Pancreas (tissue), 10 donors: ENCODE measurements around the gene PJA1. TPM values are rescaled to one million over a fixed set of nuclear protein-coding genes. Genes with fewer than 3 reads are reported as not detected.

Source experiments
- ATAC-seq, 4 donors: fragments of 200-7000 bp; cut with Tn5 transposase; one replicate each; pipeline versions ENCODE4 v1.8.0 to v1.9.1; 2020; ENCODE audit warnings: mild to moderate bottlenecking in 4 of 4, moderate library complexity in 4 of 4
- DNase-seq, 6 donors: peaks; one replicate each; pipeline ENCODE4 v3.0.0-alpha.2; 2020
- FAIRE-seq: peaks from 2 replicates; lab custom pipeline; 2012; peaks lifted over from hg19 to GRCh38; lab: Jason Lieb, UNC
- H3K27ac ChIP-seq, 4 donors: fragments of 200-600 bp; sonication (generic); 1 replicate in 3 of 4; 2 replicates in 1 of 4; pipeline versions ENCODE4 v1.5.0 to v1.8.0; 2020
- H3K27me3 ChIP-seq, 4 donors: fragments of 200-600 bp; one replicate each; pipeline ENCODE4 v1.8.0; 2021
- H3K36me3 ChIP-seq, 3 donors: fragments of 200-600 bp; sonication (generic) in 1 of 3; one replicate each; pipeline versions ENCODE4 v1.5.0 to v1.8.0; 2020 to 2021
- H3K4me1 ChIP-seq, 3 donors: fragments of 200-600 bp; one replicate each; pipeline ENCODE4 v1.8.0; 2021
- H3K4me3 ChIP-seq, 4 donors: fragments of 200-600 bp; sonication (generic) in 2 of 4; one replicate each; pipeline versions ENCODE4 v1.5.0 to v1.8.0; 2020 to 2021
- H3K9me3 ChIP-seq, 4 donors: fragments of 200-600 bp; one replicate each; pipeline ENCODE4 v1.8.0; 2021
- CTCF ChIP-seq, 4 donors: fragments of 200-600 bp; sonication (generic) in 3 of 4; IDR thresholded peaks; one replicate each; pipeline versions ENCODE4 v1.5.0 to v1.8.0; 2021; ENCODE audit warnings: antibody characterized with exemption in 4 of 4
- WGBS, 2 donors: extraction: QIAGEN DNeasy Blood & Tissue Kit; methylation state at CpG; one replicate each; pipeline ENCODE4 v1.1.7; 2013; 5-methylcytosine and 5-hydroxymethylcytosine counted together
- intact Hi-C, 3 donors: fragments of 100-400 bp; cut with DNase I; formaldehyde crosslinking; loops; one replicate each; pipeline versions ENCODE4 v1.11.1 to v1.14.2; 2022
- polyA plus RNA-seq, 2 donors: library from polyadenylated mRNA; stranded (reverse); fragments of 200-250 nt; gene quantifications; one replicate each; pipeline ENCODE4 v1.2.3, GENCODE V29; 2013
- total RNA-seq, 6 donors: library from RNA; stranded (reverse); fragmentation: NEBNext Ultra II Directional in 4 of 6; extraction: Animal tissue kit (Norgen Biotek cat#: 25700) in 4 of 6; gene quantifications; one replicate each; pipeline versions ENCODE4 v1.2.1 to v1.2.4, GENCODE V29; 2021 to 2023
- donor health status: healthy with polysubstance abuse.
- donor health status: DM: no; HTN: no; CAD: no; lungs with moderate emphysema.
- donor health status: DM: no; HTN: no; CAD: no.
- donor health status: control.
- donor health status: control.
- donor health status: Bipolar disorder and iron deficiency.
- donor health status: DM: yes; HTN: yes; CAD: no.
- donor health status: DM: no; HTN: no; CAD: no.
- donor health status: DM: no; HTN: no; CAD: no.
- donor health status: DM: yes; HTN: yes; CAD: no.

Gene PJA1
- total and polyA plus RNA-seq, 8 donors, result 5.4 to 20.0 (median 8.8) TPM

DNA sequence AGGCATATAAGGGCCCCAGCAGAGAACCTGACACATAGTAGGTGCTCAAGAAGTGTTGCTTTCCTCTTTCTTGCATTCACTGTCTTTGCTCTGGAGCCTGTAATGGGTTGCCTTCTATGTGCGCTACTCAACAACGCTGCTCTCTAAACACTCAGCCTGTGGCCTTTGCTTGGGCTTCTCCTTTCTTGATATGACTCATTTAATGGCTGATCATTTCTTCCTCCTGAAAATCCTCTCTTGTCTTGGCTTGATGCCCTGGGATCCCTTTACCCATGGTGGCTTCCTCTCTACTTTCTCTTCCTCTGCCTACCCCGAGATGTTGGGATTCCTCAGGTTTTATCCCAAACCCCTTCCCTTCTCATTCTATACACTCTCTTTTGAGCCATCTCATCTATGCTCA lies 19.9 kb upstream of the PJA1 start:
- no peak for TF ChIP-seq CTCF (IDR thresholded peaks at IDR 0.05)
- Histone ChIP-seq H3K4me1 (no peaks in the 10 kb centered on the region), H3K9me3 (no peaks in the 10 kb centered on the region), H3K36me3 (no peaks in the 10 kb centered on the region), H3K27ac (no peak overlapping the region), H3K4me3 (no peak overlapping the region), H3K27me3 (no peaks in the 10 kb centered on the region)
- no peak for FAIRE-seq
- WGBS, 2 donors, result 91 to 96% methylated on average over 3 of the region's 3 CpGs
- DNase-seq, result no peak
- intact Hi-C loops, result no loop called here
- ATAC-seq, result no peak

GRCh38 chrX:69182818-69183380 lies 17.6 kb upstream of the PJA1 start:
- Histone ChIP-seq H3K9me3 (no peaks in the 10 kb centered on the region), H3K27ac (no peak overlapping the region), H3K4me1 (no peaks in the 10 kb centered on the region), H3K4me3 (no peak overlapping the region), H3K36me3 (no peaks in the 10 kb centered on the region), H3K27me3 (no peaks in the 10 kb centered on the region)
- TF ChIP-seq CTCF (IDR thresholded peaks at IDR 0.05), result no peak
- DNase-seq, result no peak
- 62 to 73% methylated on average over 4 of the region's 4 CpGs for WGBS, 2 donors
- FAIRE-seq, result no peak
- intact Hi-C loops, result no loop called here
- no peak for ATAC-seq

GRCh38 chrX:69179380-69179911 lies 14.2 kb upstream of the PJA1 start:
- Histone ChIP-seq H3K4me3 (no peak overlapping the region), H3K36me3 (no peaks in the 10 kb centered on the region), H3K4me1 (no peaks in the 10 kb centered on the region), H3K9me3 (no peaks in the 10 kb centered on the region), H3K27me3 (no peaks in the 10 kb centered on the region), H3K27ac (no peak overlapping the region)
- FAIRE-seq, result no peak
- no peak for DNase-seq
- peak in 2 of 4 donors; percentile 72 to 81 for ATAC-seq
- intact Hi-C loops, result no loop called here
- WGBS, 2 donors, result 29 to 38% methylated on average over 12 of the region's 12 CpGs
- TF ChIP-seq CTCF (IDR thresholded peaks at IDR 0.05), result no peak

GRCh38 chrX:69178592-69178991 lies 13.3 kb upstream of the PJA1 start:
- no peak overlapping the region for H3K4me3 ChIP-seq
- intact Hi-C loops, result no loop called here
- ATAC-seq (no peak), DNase-seq (no peak), FAIRE-seq (no peak)
- no peak for TF ChIP-seq CTCF (IDR thresholded peaks at IDR 0.05)
- no peak overlapping the region for H3K27ac ChIP-seq
- no peaks in the 10 kb centered on the region for H3K4me1 ChIP-seq
- H3K27me3 ChIP-seq, result no peaks in the 10 kb centered on the region
- WGBS, 2 donors, result 92% methylated on average over 3 of the region's 3 CpGs
- no peaks in the 10 kb centered on the region for H3K9me3 ChIP-seq
- H3K36me3 ChIP-seq, result no peaks in the 10 kb centered on the region

- ATAC-seq (no peak), FAIRE-seq (no peak), DNase-seq (no peak)
- 92 to 96% methylated on average over 4 of the region's 4 CpGs for WGBS, 2 donors
- H3K27ac ChIP-seq, result no peak overlapping the region
- no peaks in the 10 kb centered on the region for H3K9me3 ChIP-seq
- H3K36me3 ChIP-seq, result no peaks in the 10 kb centered on the region
- peaks cover 0 to 6% (median 0%) of the 10 kb centered on the region in 4 donors for H3K27me3 ChIP-seq
- intact Hi-C loops, result no loop called here
- no peaks in the 10 kb centered on the region for H3K4me1 ChIP-seq
- TF ChIP-seq CTCF (IDR thresholded peaks at IDR 0.05), result no peak
- no peak overlapping the region for H3K4me3 ChIP-seq
These were observed 12.4 kb upstream of the PJA1 start for GRCh38 chrX:69177511-69178162.
